ENCODE results near the gene ANP32D.
"Not testable (repeated sequence)": the region's sequence is repeated elsewhere in the genome, so short reads cannot be mapped to it uniquely, and the experiment has no call there.

The ANP32D gene

DNA sequence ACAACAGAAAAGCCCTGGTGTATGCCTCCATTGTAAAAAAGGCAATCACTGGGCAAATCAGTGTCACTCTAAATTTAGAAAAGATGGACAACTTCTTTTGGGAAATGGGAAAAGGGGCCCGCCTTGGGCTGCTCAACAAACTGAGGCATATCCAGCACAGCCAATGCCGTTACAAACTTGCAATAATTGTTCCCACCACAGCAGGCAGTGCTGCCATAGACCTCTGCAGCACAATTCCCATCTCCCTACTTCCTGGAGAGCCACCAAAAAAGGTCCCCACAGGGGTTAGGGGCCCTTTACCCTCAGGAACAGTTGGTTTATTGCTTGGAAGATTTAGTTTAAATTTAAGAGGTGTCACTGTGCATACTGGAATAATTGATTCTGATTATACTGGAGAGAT is 36.6 kb downstream of the ANP32D start:
- no peak for DNase-seq (ENCODE audit: low read depth)
- no peak overlapping the region for H3K4me3 ChIP-seq (ENCODE audit: low read length)
- no peak for TF ChIP-seq CTCF (conservative IDR thresholded peaks at IDR 0.05; ENCODE audit: low read depth, low read length)

- no peak overlapping the region for H3K4me3 ChIP-seq (ENCODE audit: low read length)
- no peak for TF ChIP-seq CTCF (conservative IDR thresholded peaks at IDR 0.05; ENCODE audit: low read depth, low read length)
- no peak for DNase-seq (ENCODE audit: low read depth)
Observed at GRCh38 chr12:48510111-48510510, 37.8 kb downstream of the ANP32D start.

DNA sequence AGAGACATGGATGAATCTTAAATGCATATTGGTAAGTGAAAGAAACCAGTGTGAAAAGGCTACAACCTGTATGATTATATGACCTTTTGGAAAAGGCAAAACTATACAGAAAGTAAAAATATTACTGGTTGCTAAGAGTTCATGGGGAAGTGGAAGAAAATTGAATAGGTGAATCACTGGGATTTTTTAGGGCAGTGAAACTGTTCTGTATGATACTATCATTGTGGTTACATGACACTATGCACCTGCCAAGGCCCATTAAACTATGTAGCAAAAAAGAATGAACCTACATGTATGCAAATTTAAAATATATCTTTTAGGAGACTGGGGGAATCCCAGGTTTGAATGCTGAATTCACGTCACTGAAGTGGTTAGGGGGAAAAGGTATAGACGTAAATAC is 40.5 kb downstream of the ANP32D start:
- TF ChIP-seq CTCF (conservative IDR thresholded peaks at IDR 0.05; ENCODE audit: low read depth, low read length), result no peak
- H3K4me3 ChIP-seq (ENCODE audit: low read length), result no peak overlapping the region
- no peak for DNase-seq (ENCODE audit: low read depth)

- no peak overlapping the region for H3K4me3 ChIP-seq (ENCODE audit: low read length)
- DNase-seq (ENCODE audit: low read depth), result no peak
- TF ChIP-seq CTCF (conservative IDR thresholded peaks at IDR 0.05; ENCODE audit: low read depth, low read length), result no peak
Observed at GRCh38 chr12:48514728-48515127, 42.4 kb downstream of the ANP32D start.

DNA sequence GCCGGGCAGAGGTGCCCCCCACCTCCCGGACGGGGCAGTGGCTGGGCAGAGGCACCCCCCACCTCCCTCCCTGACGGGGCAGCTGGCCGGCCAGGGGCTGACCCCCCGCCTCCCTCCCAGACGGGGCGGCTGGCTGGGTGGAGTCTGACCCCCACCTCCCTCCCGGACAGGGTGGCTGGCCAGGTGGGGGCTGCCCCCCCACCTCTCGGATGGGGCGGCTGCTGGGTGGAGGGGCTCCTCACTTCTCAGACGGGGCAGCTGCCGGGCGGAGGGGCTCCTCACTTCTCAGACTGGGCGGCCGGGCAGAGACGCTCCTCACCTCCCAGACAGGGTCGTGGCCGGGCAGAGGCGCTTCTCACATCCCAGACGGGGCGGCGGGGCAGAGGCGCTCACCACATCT is 48.0 kb downstream of the ANP32D start:
- not testable (repeated sequence) for H3K4me3 ChIP-seq (ENCODE audit: low read length); DNase-seq (ENCODE audit: low read depth)

Data from retinal pigment epithelial cell (primary cell).